Measurements from ENCODE around the gene HINT2. TPM values are rescaled to one million over a fixed set of nuclear protein-coding genes. Genes with fewer than 3 reads are reported as not detected.

The HINT2 gene
- total RNA-seq, 4 donors from 2014 or later, result 11.4 to 58.2 (median 50.6) TPM

GRCh38 chr9:35822926-35823325, 8.1 kb upstream of the HINT2 start:
- no peaks in the 10 kb centered on the region for H3K27me3 ChIP-seq
- TF ChIP-seq POLR2A (IDR thresholded peaks at IDR 0.05), result no peak
- no peak for TF ChIP-seq CTCF (IDR thresholded peaks at IDR 0.05)
- intact Hi-C loops (cut with DNase I), result loop anchor here (5.0 to 10.0 kb wide), 2 partner anchors 78 to 176 kb away; partner anchors contain the start of genes GBA2 and RGP1
- no peaks in the 10 kb centered on the region for H3K4me1 ChIP-seq
- DNase-seq, result no peak
- H3K36me3 ChIP-seq, result no peaks in the 10 kb centered on the region
- no peaks in the 10 kb centered on the region for H3K9me3 ChIP-seq
- H3K4me3 ChIP-seq (replicated peaks in 1 of 3), result no peak overlapping the region
- H3K27ac ChIP-seq, result no peak overlapping the region

- Histone ChIP-seq H3K27ac (no peak overlapping the region), H3K36me3 (no peaks in the 10 kb centered on the region), H3K9me3 (no peaks in the 10 kb centered on the region), H3K4me3 (replicated peaks in 1 of 3) (no peak overlapping the region), H3K27me3 (no peaks in the 10 kb centered on the region), H3K4me1 (no peaks in the 10 kb centered on the region)
- no peak for TF ChIP-seq CTCF (IDR thresholded peaks at IDR 0.05)
- TF ChIP-seq POLR2A (IDR thresholded peaks at IDR 0.05), result no peak
- intact Hi-C loops (cut with DNase I), result loop anchor here (5.0 to 10.0 kb wide), 2 partner anchors 75 to 173 kb away; partner anchors contain the start of genes GBA2 and RGP1
- DNase-seq, result no peak
Observed at GRCh38 chr9:35820076-35820475, 5.2 kb upstream of the HINT2 start.

GRCh38 chr9:35818341-35818740, 3.5 kb upstream of the HINT2 start:
- intact Hi-C loops (cut with DNase I), result no loop called here
- Histone ChIP-seq H3K9me3 (no peaks in the 10 kb centered on the region), H3K36me3 (no peaks in the 10 kb centered on the region), H3K4me1 (peaks cover 8 to 11% of the 10 kb centered on the region in 2 donors), H3K27me3 (no peaks in the 10 kb centered on the region), H3K27ac (no peak overlapping the region), H3K4me3 (replicated peaks in 1 of 3) (no peak overlapping the region)
- TF ChIP-seq POLR2A (IDR thresholded peaks at IDR 0.05), result no peak
- TF ChIP-seq CTCF (IDR thresholded peaks at IDR 0.05), result no peak
- no peak for DNase-seq
- WGBS, 2 donors, result 86 to 94% methylated on average over 3 of the region's 3 CpGs

- no peaks in the 10 kb centered on the region for H3K9me3 ChIP-seq
- no peak overlapping the region for H3K4me3 ChIP-seq (replicated peaks in 1 of 3)
- H3K27me3 ChIP-seq, result no peaks in the 10 kb centered on the region
- DNase-seq, result no peak
- intact Hi-C loops (cut with DNase I), result no loop called here
- peaks cover 17 to 24% of the 10 kb centered on the region in 2 donors for H3K4me1 ChIP-seq
- 71 to 77% methylated on average over 1 of the region's 1 CpG for WGBS, 2 donors
- TF ChIP-seq CTCF (IDR thresholded peaks at IDR 0.05) (no peak), POLR2A (IDR thresholded peaks at IDR 0.05) (no peak)
- no peak overlapping the region for H3K27ac ChIP-seq
- H3K36me3 ChIP-seq, result no peaks in the 10 kb centered on the region
Observed at GRCh38 chr9:35816708-35817107, 1.9 kb upstream of the HINT2 start.

- 11 to 23% methylated on average over 11 to 23 of the region's 29 CpGs for WGBS, 2 donors
- TF ChIP-seq POLR2A (IDR thresholded peaks at IDR 0.05), result no peak
- TF ChIP-seq CTCF (IDR thresholded peaks at IDR 0.05), result peak in 2 of 6 experiments; percentile 11 to 22
- Histone ChIP-seq H3K27me3 (no peaks in the 10 kb centered on the region), H3K9me3 (no peaks in the 10 kb centered on the region), H3K36me3 (peaks cover 0 to 1% of the 10 kb centered on the region in 2 donors), H3K27ac (peak overlapping the region; percentile 95 to 99 (median 97)), H3K4me1 (peaks cover 22 to 32% of the 10 kb centered on the region in 2 donors), H3K4me3 (replicated peaks in 1 of 3) (peak overlapping the region; percentile 73 to 99 (median 93))
- intact Hi-C loops (cut with DNase I), result no loop called here
- peak; percentile 71 to 76 for DNase-seq
Observed at GRCh38 chr9:35814106-35814840, 569 bp downstream of the HINT2 start.
